ENCODE results near the gene TH. TPM values are rescaled to one million over a fixed set of nuclear protein-coding genes. Genes with fewer than 3 reads are reported as not detected.

Gene TH
- polyA plus RNA-seq, 1 donor, result 1.0 TPM

DNA sequence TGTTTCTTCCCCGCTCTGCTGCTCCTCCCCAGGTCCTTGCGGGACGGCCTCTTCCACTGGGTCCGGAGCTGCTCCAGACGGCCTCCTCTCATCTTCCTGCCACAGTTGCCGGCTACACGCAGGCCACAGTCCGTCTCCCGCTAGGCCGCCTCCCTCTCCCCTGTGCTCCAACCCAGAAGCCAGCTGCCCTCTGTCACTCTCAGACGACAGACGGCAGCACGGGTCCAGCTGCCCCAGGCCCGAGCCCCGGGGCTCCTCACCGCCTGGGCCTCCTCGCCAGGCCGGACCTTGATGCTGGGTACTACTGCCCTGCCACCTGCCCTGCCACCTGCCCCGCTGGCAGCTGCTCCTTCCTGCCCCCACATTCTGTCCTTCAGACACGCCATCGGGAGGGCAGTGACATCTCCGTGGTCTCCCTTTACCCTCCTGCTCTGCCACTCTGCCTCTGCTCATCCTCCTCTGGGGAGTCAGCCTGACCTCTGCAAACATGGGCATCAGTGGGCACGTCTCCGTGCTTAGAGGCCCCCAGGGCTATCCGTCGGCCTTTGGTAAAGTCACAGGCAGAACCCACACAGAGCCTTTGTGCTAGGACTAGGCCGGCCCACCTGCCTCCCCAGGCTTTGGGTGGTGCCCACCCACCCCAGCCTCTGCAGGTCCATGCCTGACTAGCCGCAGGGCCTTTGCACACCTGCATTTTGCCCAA, 43.1 kb upstream of the TH start:
- H3K9me3 ChIP-seq (ENCODE audit: control insufficient read depth, low read depth, low read length), result no peaks in the 10 kb centered on the region
- H3K4me1 ChIP-seq (ENCODE audit: control insufficient read depth, insufficient read depth, low read length), result peaks cover 42% of the 10 kb centered on the region
- H3K27ac ChIP-seq (ENCODE audit: low read length), result no peak overlapping the region
- 63% methylated on average over 2 of the region's 28 CpGs for WGBS (ENCODE audit: insufficient coverage, low lambda C conversion rate)
- no peak overlapping the region for H3K4me3 ChIP-seq (ENCODE audit: low read length)
- DNase-seq, result peak in 1 of 2 donors; percentile 43
- H3K27me3 ChIP-seq (ENCODE audit: control insufficient read depth, insufficient read depth, low read length), result no peaks in the 10 kb centered on the region
- H3K36me3 ChIP-seq (ENCODE audit: control insufficient read depth, insufficient read depth, low read length), result no peaks in the 10 kb centered on the region

DNA sequence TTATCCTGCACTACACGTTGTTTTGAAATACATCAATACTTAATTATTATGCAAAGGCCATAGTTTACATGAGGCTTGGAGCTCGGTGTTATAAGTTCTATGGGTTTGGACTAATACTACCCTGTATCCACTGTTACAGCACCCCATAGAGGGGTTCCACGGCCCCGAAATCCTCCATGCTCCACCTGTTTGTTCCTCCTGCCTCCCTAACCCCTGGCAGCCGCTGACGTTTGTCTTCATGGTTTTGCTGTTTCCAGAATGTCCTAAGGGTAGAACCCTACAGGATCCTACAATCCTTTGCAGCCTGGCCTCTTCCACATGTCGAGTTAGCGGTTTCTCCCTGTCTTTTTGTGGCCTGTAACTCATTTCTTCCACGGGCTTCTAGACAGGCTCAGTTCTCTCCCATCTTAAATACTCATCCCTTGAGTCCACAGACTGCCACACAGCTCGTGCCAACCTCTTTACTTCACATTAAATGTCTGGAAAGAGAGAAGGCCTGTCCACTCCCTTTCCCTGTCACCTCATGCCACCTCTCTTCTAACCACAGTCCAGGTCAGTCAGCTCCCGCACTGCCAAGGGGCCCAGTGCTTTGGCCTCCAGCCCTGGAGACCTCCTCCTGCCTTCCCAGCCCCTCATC, 42.4 kb upstream of the TH start:
- no peak overlapping the region for H3K4me3 ChIP-seq (ENCODE audit: low read length)
- no peak overlapping the region for H3K27ac ChIP-seq (ENCODE audit: low read length)
- no peaks in the 10 kb centered on the region for H3K9me3 ChIP-seq (ENCODE audit: control insufficient read depth, low read depth, low read length)
- WGBS (ENCODE audit: insufficient coverage, low lambda C conversion rate), result 90% methylated on average over 2 of the region's 11 CpGs
- peaks cover 42% of the 10 kb centered on the region for H3K4me1 ChIP-seq (ENCODE audit: control insufficient read depth, insufficient read depth, low read length)
- no peaks in the 10 kb centered on the region for H3K36me3 ChIP-seq (ENCODE audit: control insufficient read depth, insufficient read depth, low read length)
- DNase-seq, result no peak
- no peaks in the 10 kb centered on the region for H3K27me3 ChIP-seq (ENCODE audit: control insufficient read depth, insufficient read depth, low read length)

GRCh38 chr11:2213384-2213842, 41.8 kb upstream of the TH start:
- peak in 1 of 2 donors; percentile 67 for DNase-seq
- Histone ChIP-seq H3K36me3 (ENCODE audit: control insufficient read depth, insufficient read depth, low read length) (no peaks in the 10 kb centered on the region), H3K27ac (ENCODE audit: low read length) (no peak overlapping the region), H3K4me3 (ENCODE audit: low read length) (no peak overlapping the region), H3K9me3 (ENCODE audit: control insufficient read depth, low read depth, low read length) (no peaks in the 10 kb centered on the region), H3K27me3 (ENCODE audit: control insufficient read depth, insufficient read depth, low read length) (no peaks in the 10 kb centered on the region), H3K4me1 (ENCODE audit: control insufficient read depth, insufficient read depth, low read length) (peaks cover 48% of the 10 kb centered on the region)
- WGBS (ENCODE audit: insufficient coverage, low lambda C conversion rate), result no CpG with 5 or more reads among the region's 16 CpGs

DNA sequence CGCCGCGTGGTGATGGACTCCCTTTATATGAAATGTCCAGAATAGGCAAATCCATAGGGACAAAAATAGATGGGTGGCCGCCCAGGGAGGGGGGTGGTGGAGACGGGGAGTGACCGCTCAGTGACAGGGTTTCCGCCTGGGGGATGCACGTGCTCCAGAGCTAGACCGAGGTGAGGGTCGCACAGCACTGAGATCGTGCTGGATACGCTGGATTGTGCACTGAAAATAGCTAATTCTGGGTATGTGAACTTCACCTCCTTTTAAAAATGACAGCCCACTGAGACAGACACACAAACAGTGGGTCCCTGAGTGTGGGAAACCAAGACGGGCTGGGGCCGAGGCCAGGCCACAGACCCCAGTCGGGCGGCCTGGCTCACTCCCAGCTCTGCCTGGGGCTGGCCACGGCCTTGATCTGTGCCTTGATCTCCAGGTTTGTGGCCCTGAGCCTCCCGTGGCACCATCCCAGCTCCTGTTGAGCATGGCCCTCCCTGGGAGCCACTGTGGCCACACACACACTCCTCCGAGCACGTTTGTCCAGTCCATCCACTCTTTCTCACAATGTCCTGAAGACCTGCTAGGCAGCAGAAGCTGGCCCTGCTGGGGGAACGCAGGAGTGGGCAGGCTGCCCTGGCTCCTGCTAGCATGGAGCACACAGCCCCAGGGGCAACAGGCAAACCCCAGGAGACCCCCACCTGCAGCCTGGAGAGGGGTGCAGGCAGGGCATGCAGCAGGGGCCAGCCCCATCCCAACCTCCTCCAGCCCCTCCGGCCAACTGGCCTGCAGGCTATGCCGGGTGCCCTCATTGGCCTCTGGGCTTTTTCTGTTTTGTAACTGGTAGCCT, 41.0 kb upstream of the TH start:
- Histone ChIP-seq H3K27me3 (ENCODE audit: control insufficient read depth, insufficient read depth, low read length) (no peaks in the 10 kb centered on the region), H3K27ac (ENCODE audit: low read length) (no peak overlapping the region), H3K4me1 (ENCODE audit: control insufficient read depth, insufficient read depth, low read length) (peaks cover 50% of the 10 kb centered on the region), H3K36me3 (ENCODE audit: control insufficient read depth, insufficient read depth, low read length) (no peaks in the 10 kb centered on the region), H3K9me3 (ENCODE audit: control insufficient read depth, low read depth, low read length) (peaks cover 2% of the 10 kb centered on the region), H3K4me3 (ENCODE audit: low read length) (no peak overlapping the region)
- WGBS (ENCODE audit: insufficient coverage, low lambda C conversion rate), result no CpG with 5 or more reads among the region's 23 CpGs
- no peak for DNase-seq

GRCh38 chr11:2211113-2211971, 39.7 kb upstream of the TH start:
- peaks cover 9% of the 10 kb centered on the region for H3K9me3 ChIP-seq (ENCODE audit: control insufficient read depth, low read depth, low read length)
- no peak overlapping the region for H3K4me3 ChIP-seq (ENCODE audit: low read length)
- peak overlapping the region; percentile 44 for H3K27ac ChIP-seq (ENCODE audit: low read length)
- DNase-seq, result peak; percentile 91 to 95
- H3K27me3 ChIP-seq (ENCODE audit: control insufficient read depth, insufficient read depth, low read length), result no peaks in the 10 kb centered on the region
- no CpG with 5 or more reads among the region's 30 CpGs for WGBS (ENCODE audit: insufficient coverage, low lambda C conversion rate)
- H3K4me1 ChIP-seq (ENCODE audit: control insufficient read depth, insufficient read depth, low read length), result peaks cover 53% of the 10 kb centered on the region
- no peaks in the 10 kb centered on the region for H3K36me3 ChIP-seq (ENCODE audit: control insufficient read depth, insufficient read depth, low read length)

DNA sequence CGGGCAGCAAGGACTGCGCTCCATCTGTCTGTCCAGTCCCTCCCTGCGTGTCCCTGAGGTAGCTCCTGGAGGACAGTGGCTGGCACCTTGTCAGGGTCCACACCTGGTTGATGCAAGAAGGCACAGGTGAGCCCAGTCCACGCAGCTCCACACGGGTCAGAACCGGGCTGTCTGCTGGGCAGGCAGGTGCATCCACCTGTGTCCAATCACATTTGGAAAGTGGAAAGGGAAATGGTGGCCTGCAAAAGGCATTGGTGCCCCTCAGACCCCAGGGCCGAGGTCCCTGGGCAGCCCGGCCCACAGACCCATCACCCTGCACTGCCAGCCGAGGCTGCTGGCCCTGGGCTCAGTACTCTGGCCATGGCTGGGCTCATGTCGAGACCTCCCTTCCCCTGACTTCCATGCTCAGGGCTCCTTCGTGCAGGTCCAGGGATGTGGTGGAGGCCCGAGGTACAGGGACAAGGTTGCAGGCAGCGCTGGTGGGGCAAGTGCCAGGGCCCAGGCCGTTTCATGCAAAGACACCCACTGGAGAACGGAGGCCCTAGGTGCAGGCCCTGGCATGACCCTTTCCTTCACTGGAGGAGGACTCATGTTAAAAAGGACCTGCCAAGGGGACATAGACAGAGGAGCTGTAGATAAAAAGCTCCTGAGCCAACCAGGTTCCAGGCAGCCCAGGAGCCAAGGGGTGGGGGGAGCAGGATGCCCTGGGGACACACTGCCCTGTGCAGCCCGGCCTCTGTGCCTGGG, 38.9 kb upstream of the TH start:
- Histone ChIP-seq H3K36me3 (ENCODE audit: control insufficient read depth, insufficient read depth, low read length) (no peaks in the 10 kb centered on the region), H3K4me3 (ENCODE audit: low read length) (no peak overlapping the region), H3K9me3 (ENCODE audit: control insufficient read depth, low read depth, low read length) (peaks cover 9% of the 10 kb centered on the region), H3K27ac (ENCODE audit: low read length) (peak overlapping the region; percentile 39), H3K4me1 (ENCODE audit: control insufficient read depth, insufficient read depth, low read length) (peaks cover 57% of the 10 kb centered on the region), H3K27me3 (ENCODE audit: control insufficient read depth, insufficient read depth, low read length) (no peaks in the 10 kb centered on the region)
- no CpG with 5 or more reads among the region's 16 CpGs for WGBS (ENCODE audit: insufficient coverage, low lambda C conversion rate)
- no peak for DNase-seq

DNA sequence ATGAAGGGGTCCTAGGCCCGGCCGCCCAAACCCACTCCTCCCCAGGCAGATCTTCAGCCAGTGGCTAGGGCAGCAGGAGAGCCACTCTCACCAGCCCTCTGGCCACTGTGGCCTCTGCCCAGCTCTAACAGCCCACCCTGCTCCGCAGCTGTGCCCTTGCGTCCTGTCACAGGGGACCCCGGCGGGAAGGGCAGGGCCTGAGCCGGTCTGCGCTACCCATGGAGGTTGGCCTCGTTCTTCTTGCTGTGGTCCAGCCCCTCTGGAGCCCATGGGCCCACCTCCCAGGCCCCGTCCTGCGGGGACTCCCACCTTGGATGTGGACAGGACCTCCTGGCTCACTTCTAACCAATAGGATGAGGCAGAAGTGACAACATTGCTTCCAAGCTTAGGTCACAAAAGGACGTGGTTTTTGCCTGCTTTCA, 38.3 kb upstream of the TH start:
- peak overlapping the region; percentile 39 for H3K27ac ChIP-seq (ENCODE audit: low read length)
- no peaks in the 10 kb centered on the region for H3K36me3 ChIP-seq (ENCODE audit: control insufficient read depth, insufficient read depth, low read length)
- H3K27me3 ChIP-seq (ENCODE audit: control insufficient read depth, insufficient read depth, low read length), result no peaks in the 10 kb centered on the region
- no peak for DNase-seq
- H3K9me3 ChIP-seq (ENCODE audit: control insufficient read depth, low read depth, low read length), result peaks cover 9% of the 10 kb centered on the region
- no peak overlapping the region for H3K4me3 ChIP-seq (ENCODE audit: low read length)
- H3K4me1 ChIP-seq (ENCODE audit: control insufficient read depth, insufficient read depth, low read length), result peaks cover 58% of the 10 kb centered on the region
- no CpG with 5 or more reads among the region's 12 CpGs for WGBS (ENCODE audit: insufficient coverage, low lambda C conversion rate)

GRCh38 chr11:2209370-2209801, 37.8 kb upstream of the TH start:
- Histone ChIP-seq H3K27ac (ENCODE audit: low read length) (no peak overlapping the region), H3K4me1 (ENCODE audit: control insufficient read depth, insufficient read depth, low read length) (peaks cover 62% of the 10 kb centered on the region)

GRCh38 chr11:2208691-2209369, 37.2 kb upstream of the TH start:
- H3K27ac ChIP-seq (ENCODE audit: low read length), result no peak overlapping the region
- H3K27me3 ChIP-seq (ENCODE audit: control insufficient read depth, insufficient read depth, low read length), result no peaks in the 10 kb centered on the region
- no peaks in the 10 kb centered on the region for H3K36me3 ChIP-seq (ENCODE audit: control insufficient read depth, insufficient read depth, low read length)
- no CpG with 5 or more reads among the region's 24 CpGs for whole genome bisulfite sequencing (ENCODE audit: insufficient coverage, low lambda C conversion rate)
- no peak overlapping the region for H3K4me3 ChIP-seq (ENCODE audit: low read length)
- peaks cover 9% of the 10 kb centered on the region for H3K9me3 ChIP-seq (ENCODE audit: control insufficient read depth, low read depth, low read length)
- no peak for DNase-seq
- peaks cover 64% of the 10 kb centered on the region for H3K4me1 ChIP-seq (ENCODE audit: control insufficient read depth, insufficient read depth, low read length)

More at GRCh38 chr11:2209370-2209801, 37.8 kb upstream of the TH start:
- Histone ChIP-seq H3K36me3 (ENCODE audit: control insufficient read depth, insufficient read depth, low read length) (no peaks in the 10 kb centered on the region), H3K4me3 (ENCODE audit: low read length) (no peak overlapping the region), H3K9me3 (ENCODE audit: control insufficient read depth, low read depth, low read length) (peaks cover 9% of the 10 kb centered on the region), H3K27me3 (ENCODE audit: control insufficient read depth, insufficient read depth, low read length) (no peaks in the 10 kb centered on the region)
- no peak for DNase-seq
- no CpG with 5 or more reads among the region's 11 CpGs for WGBS (ENCODE audit: insufficient coverage, low lambda C conversion rate)

Measured in large intestine (tissue), 3 donors.